Measurements from ENCODE around the gene PSTK.

PSTK gene

GRCh38 chr10:122993797-122994336 lies 13.7 kb downstream of the PSTK start:
- DNase-seq = no peak

- DNase-seq = no peak
These were observed 15.7 kb downstream of the PSTK start for GRCh38 chr10:122995936-122996335.

GRCh38 chr10:122997864-122998263 lies 17.7 kb downstream of the PSTK start:
- DNase-seq = no peak

- DNase-seq = no peak
These were observed 18.2 kb downstream of the PSTK start for GRCh38 chr10:122998360-122998917.

- no peak for DNase-seq
These were observed 18.7 kb downstream of the PSTK start for GRCh38 chr10:122998934-122999333.

- peak; percentile 5 for DNase-seq
These were observed 19.1 kb downstream of the PSTK start for GRCh38 chr10:122999347-122999746.

GRCh38 chr10:123000155-123000554 lies 20.0 kb downstream of the PSTK start:
- no peak for DNase-seq

- DNase-seq = no peak
These were observed 21.2 kb downstream of the PSTK start for GRCh38 chr10:123001370-123001769.

- no peak for DNase-seq
These were observed 24.1 kb downstream of the PSTK start for GRCh38 chr10:123004298-123004697.

GRCh38 chr10:123007558-123008354 lies 27.6 kb downstream of the PSTK start:
- peak; percentile 6 for DNase-seq

GRCh38 chr10:123008355-123009104 lies 28.3 kb downstream of the PSTK start, which contains the start of the genes ACADSB and IKZF5:
ACADSB (plus strand) TSS chr10:123009006; CDS start chr10:123009030, 24 bp downstream.
IKZF5 (minus strand) TSS chr10:123008795; CDS start chr10:122998625, 10,170 bp downstream.
- DNase-seq = peak; percentile 100

- DNase-seq = peak; percentile 23
These were observed 29.1 kb downstream of the PSTK start for GRCh38 chr10:123009105-123009820.

- DNase-seq = no peak
These were observed 31.8 kb downstream of the PSTK start for GRCh38 chr10:123011987-123012386.

GRCh38 chr10:123013456-123014419 lies 33.5 kb downstream of the PSTK start:
- no peak for DNase-seq

- no peak for DNase-seq
These were observed 34.6 kb downstream of the PSTK start for GRCh38 chr10:123014772-123015171.

- no peak for DNase-seq
These were observed 36.0 kb downstream of the PSTK start for GRCh38 chr10:123016228-123016627.

GRCh38 chr10:123017421-123018165 lies 37.4 kb downstream of the PSTK start:
- DNase-seq = no peak

GRCh38 chr10:123018531-123018930 lies 38.3 kb downstream of the PSTK start:
- no peak for DNase-seq

GRCh38 chr10:123019264-123019663 lies 39.1 kb downstream of the PSTK start:
- no peak for DNase-seq

GRCh38 chr10:123019941-123020703 lies 39.9 kb downstream of the PSTK start:
- no peak for DNase-seq

Data from NCI-H1436 (cell line).